Cerebellar cortex (tissue), 1 donor: ENCODE data around the gene SENP6.
"Not testable (repeated sequence)": the region's sequence is repeated elsewhere in the genome, so short reads cannot be mapped to it uniquely, and the experiment has no call there.

Source experiments
- DNase-seq: peaks from one replicate; pipeline ENCODE4 v3.0.0-alpha.2; 2015; ENCODE audit warnings: low spot score

SENP6 gene

GRCh38 chr6:75601304-75602245, at the start of gene SENP6:
SENP6 (plus strand) TSS chr6:75601880; CDS start chr6:75602525, 645 bp downstream.
- peak; percentile 66 for DNase-seq

GRCh38 chr6:75556240-75556639, 45.4 kb upstream of the SENP6 start:
- no peak for DNase-seq

DNA sequence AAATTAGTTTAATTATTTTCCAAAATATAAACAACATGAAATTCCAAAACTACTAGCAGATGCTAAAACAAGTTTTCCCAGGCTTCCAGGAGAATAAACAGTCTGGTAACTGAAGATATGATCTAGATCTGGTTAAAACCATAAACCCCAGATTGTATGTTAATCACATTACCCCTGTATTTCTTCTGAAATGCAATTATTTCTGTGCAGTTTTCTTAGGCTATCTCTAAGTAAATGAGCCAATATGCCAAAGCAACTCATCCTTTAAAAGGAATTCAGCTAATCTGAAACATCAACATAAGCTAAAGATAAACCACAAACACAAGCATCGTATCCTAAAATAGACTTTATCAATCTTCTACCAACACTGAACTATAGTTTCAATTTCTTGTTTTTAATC, 44.6 kb upstream of the SENP6 start:
- no peak for DNase-seq

GRCh38 chr6:75563032-75563431, 38.6 kb upstream of the SENP6 start:
- DNase-seq, result peak; percentile 21

DNA sequence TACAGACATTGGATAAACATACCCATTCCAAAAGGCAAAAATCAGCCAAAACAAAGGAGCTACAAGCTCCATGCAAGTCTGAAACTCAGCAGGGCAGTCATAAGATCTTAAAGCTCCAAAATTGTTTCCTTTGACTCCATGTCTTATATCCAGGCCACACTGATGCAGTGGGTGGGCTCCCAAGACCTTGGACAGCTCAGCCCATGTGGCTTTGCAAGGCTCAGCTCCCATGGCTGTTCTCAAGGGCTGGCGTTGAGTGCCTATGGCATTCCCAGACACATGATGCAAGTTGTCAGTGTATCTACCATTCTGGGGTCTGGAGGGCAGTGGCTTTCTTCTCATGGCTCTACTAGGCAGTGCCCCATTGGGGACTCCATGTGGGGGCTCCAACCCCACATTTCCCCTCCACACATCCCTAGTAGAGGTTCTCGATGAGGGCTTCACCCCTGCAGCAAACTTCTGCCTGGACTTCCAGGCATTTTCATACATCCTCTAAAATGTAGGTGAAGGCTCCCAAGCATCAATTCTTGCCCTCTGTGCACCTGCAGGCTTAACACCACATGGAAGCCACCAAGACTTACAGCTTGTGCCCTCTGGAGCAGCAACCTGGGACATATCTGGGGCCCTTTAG, 35.4 kb upstream of the SENP6 start:
- DNase-seq, result no peak

GRCh38 chr6:75568100-75568499, 33.6 kb upstream of the SENP6 start:
- DNase-seq, result no peak

DNA sequence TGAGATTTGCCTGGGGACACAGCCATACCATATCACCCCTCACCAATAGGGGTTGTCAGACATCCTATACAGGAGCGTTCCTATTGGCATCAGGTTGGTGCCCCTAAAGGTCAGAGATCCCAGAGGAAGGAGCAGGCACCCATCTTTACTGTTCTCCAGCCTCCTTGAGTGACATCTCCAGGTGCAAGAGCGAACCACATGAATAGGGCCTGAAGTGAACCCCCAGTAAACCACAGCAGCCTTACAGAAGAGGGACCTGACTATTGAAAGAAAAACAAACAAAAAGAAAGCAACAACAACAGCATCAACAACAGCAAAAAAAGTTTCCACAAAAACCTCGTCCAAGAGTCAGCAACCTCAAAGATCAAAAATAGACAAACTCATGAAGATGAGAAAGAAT, 32.7 kb upstream of the SENP6 start:
- DNase-seq, result no peak

DNA sequence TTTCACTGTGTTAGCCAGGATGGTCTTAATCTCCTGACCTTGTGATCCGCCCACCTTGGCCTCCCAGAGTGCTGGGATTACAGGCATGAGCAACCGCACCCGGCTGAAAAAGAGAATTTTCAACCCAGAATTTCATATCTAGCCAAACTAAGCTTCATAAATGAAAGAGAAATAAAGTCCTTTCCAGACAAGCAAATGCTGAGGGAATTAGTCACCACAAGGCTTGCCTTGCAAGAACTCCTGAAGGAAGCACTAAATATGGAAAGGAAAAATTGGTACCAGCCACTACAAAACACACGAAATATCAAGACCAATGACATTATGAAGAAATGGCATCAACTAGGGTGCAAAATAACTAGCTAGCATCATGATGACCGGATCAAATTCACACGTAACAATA, 31.0 kb upstream of the SENP6 start:
- DNase-seq, result not testable (repeated sequence)

DNA sequence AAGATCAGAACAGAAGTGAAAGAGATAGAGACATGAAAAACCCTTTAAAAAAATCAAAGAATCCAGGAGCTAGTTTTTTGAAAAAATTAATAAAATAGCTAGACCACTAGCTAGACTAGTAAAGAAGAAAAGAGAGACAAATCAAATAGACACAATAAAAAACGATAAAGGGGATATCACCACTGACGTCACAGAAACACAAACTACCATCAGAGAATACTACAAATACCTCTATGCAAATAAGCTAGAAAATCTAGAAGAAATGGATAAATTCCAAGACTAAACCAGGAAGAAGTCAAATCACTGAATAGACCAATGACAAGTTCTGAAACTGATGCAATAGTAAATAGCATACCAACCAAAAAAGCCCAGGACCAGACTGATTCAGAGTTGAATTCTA, 29.6 kb upstream of the SENP6 start:
- no peak for DNase-seq

DNA sequence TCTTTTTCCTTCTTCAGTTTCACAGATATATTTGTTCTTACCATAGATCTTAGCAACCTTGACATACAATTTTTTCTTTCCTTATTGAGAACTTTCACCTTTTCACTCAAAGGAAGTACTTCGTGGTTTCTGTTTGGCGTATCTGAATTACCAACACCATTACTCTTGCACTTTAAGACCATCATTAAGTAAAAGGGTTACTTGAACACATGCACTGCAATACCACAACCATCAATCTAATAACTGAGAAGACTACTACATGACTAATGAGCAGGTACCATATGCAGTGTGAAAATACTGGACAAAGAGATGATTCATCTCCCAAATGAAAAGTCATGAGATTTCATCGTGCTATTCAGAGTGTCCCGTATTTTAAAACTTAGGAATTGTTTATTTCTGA, 21.7 kb upstream of the SENP6 start:
- DNase-seq, result no peak

DNA sequence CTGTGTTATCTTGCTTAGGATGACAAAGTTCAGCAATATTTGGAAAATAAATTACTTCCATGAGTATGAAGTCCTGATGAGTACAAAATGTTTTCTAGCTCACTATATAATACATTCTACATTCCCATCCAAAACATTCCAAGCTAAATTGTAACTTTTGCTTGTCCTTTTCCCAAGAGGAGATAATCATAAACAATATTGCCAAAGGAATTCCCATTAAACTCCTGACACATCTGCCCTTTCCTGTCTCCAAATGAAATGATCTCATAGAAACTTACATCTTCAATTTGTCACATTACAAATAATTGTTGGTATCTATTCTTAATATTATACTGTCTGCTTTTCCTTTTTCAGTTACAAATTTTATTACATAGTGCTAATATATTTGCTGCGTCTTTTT, 20.4 kb upstream of the SENP6 start:
- no peak for DNase-seq

DNA sequence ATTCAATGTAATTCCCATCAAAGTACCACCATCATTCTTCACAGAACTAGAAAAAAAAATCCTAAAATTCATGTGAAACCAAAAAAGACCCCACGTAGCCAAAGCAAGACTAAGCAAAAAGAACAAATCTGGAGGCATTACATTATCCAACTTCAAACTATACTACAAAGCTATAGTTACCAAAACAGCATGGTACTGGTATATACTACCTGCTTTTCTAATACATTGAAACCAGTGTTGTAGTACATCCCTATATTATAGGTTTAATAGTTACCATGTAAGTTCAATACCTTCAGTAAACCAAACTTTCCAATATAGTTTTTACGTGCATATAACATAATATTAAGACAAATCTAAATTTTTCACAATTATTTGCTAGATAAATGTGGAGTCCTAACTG, 17.1 kb upstream of the SENP6 start:
- not testable (repeated sequence) for DNase-seq

DNA sequence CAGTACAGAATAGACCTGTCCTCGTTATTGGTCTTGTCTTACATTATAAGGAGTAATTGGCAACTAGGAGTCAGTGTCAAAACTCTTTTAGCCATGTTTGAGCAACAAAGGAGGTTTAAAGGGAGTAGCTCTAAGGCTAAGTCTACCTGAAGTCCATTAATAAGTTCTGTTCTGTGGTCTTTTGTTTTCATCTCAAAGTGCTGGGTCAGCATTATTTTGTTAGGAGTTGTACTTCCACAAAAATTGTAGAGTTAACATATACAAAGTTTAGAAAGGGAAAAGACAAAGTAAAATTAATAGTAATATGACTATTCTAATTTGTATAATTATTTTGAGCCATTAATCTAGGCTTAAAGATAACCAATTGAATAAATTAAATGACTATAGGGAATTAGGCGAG, 12.7 kb upstream of the SENP6 start:
- no peak for DNase-seq

DNA sequence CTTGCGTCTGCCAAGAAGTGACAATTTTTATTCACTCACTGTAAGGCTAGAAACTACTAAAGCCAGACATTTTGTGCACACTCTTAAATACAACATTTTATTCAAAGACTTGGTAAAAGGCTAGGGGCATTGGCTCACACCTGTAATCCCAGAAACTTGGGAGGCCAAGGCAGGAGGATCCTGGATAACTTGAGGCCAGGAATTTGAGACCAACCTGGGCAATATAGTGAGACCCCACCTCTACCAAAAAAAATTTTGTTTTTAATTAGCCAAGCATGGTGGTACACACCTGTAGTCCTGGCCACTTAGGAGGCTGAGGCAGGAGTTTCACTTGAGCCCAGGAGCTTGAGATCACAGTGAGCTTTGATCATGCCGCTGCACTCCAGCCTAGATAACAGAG, 11.3 kb upstream of the SENP6 start:
- no peak for DNase-seq

GRCh38 chr6:75596380-75596779, 5.3 kb upstream of the SENP6 start:
- not testable (repeated sequence) for DNase-seq

- no peak for DNase-seq
These were observed 912 bp upstream of the SENP6 start for GRCh38 chr6:75600768-75601167.

- peak; percentile 45 for DNase-seq
These were observed 796 bp downstream of the SENP6 start for GRCh38 chr6:75602246-75603105.

GRCh38 chr6:75603106-75603420, 1.4 kb downstream of the SENP6 start:
- DNase-seq, result no peak

DNA sequence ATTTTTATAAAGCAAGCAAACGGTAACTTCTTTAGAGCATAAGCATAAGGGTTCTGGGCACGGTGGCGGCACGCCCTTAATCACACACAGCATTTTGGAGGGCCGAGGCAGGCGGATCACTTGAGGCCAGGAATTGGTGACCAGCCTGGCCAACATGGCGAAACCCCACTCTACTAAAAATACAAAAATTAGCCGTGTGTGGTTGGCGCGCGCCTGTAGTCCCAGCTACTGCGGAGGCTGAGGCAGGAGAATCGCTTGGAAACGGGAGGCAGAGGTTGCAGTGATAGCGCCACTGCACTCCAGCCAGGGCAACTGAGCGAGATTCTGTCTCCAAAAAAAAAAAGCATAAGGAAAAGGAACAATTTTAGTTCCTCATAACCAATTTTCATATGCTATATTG, 2.6 kb downstream of the SENP6 start:
- no peak for DNase-seq

GRCh38 chr6:75605635-75606034, 4.0 kb downstream of the SENP6 start:
- no peak for DNase-seq

- no peak for DNase-seq
These were observed 6.6 kb downstream of the SENP6 start for GRCh38 chr6:75608304-75608703.

DNA sequence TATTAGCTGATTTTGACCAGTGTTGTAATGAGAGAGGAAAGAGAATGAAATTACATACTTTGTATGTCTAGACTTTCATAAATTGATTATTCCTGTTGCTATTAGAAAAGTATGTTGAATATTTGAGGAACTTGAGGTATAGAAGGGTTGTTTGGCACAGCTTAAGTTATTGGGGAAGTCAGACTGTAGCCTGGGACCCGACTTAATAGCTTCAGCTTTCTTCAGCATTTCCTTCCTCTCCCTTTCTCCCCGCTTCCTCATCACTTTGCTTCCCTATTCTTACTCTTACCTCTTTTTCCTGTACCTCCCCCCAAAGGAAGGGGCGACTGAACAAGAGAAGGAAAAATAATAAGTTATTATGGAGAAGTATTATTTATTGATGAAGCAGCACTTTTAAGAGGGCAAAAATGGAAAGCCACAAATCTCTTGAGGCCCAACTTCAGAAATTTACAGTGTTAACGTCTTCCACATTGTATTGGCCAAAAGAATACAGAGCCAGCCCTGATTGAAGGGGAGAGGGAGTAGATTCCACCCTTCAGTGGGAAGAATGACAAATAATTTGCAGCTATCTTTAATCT, 7.4 kb downstream of the SENP6 start:
- no peak for DNase-seq
